Fibroblast of lung (primary cell): ENCODE results near the gene NUMBL. TPM values are rescaled to one million over a fixed set of nuclear protein-coding genes. Genes with fewer than 3 reads are reported as not detected.

Experiments
- DNase-seq, 2 donors: peaks; one replicate each; pipeline versions ENCODE4 v3.0.0 to v3.0.0-alpha.2; 2010; ENCODE audit warnings: low read depth in 2 of 2
- H2AFZ ChIP-seq: 2 replicates; pipeline ENCODE4 v1.5.1; 2012; ENCODE audit warnings: low read length, control low read depth, inconsistent platforms
- H3K27ac ChIP-seq: 2 replicates; pipeline ENCODE4 v1.5.1; 2011; ENCODE audit warnings: low read length, control low read depth; ENCODE audit not compliant: insufficient read depth
- H3K27me3 ChIP-seq: 2 replicates; pipeline ENCODE4 v1.5.1; 2011; ENCODE audit warnings: mild to moderate bottlenecking, low read length; ENCODE audit not compliant: control insufficient read depth, insufficient read depth
- H3K36me3 ChIP-seq: 2 replicates; pipeline ENCODE4 v1.5.1; 2011; ENCODE audit warnings: low read length; ENCODE audit not compliant: control insufficient read depth, insufficient read depth
- H3K4me1 ChIP-seq: 2 replicates; pipeline ENCODE4 v1.5.1; 2011; ENCODE audit warnings: low read length; ENCODE audit not compliant: control insufficient read depth, insufficient read depth; ENCODE audit errors: extremely low read depth
- H3K4me2 ChIP-seq: 2 replicates; pipeline ENCODE4 v1.5.1; 2011; ENCODE audit warnings: low read length, control low read depth; ENCODE audit not compliant: insufficient read depth; ENCODE audit errors: extremely low read depth
- H3K4me3 ChIP-seq, 4 experiments: fragments of 200-600 bp in 1 of 4; sonication (generic) in 1 of 4; replicated peaks in 1 of 4; 2 replicates each; pipeline ENCODE4 v1.5.1; 2011 to 2016; ENCODE audit warnings: low read length in 4 of 4, low read depth in 3 of 4, mild to moderate bottlenecking in 3 of 4, control low read depth in 2 of 4, inconsistent platforms in 1 of 4, mixed read lengths in 1 of 4; ENCODE audit not compliant: insufficient read depth in 1 of 4; ENCODE audit errors: control extremely low read depth in 1 of 4
- H3K79me2 ChIP-seq: 2 replicates; pipeline ENCODE4 v1.5.1; 2012; ENCODE audit warnings: mild to moderate bottlenecking, low read length, inconsistent platforms; ENCODE audit not compliant: control insufficient read depth, insufficient read depth
- H3K9ac ChIP-seq: 2 replicates; pipeline ENCODE4 v1.5.1; 2011; ENCODE audit warnings: mild to moderate bottlenecking, low read length, control low read depth; ENCODE audit not compliant: insufficient read depth
- H3K9me3 ChIP-seq: 2 replicates; pipeline ENCODE4 v1.5.1; 2012; ENCODE audit warnings: low read depth, low read length; ENCODE audit not compliant: control insufficient read depth, insufficient read depth
- H4K20me1 ChIP-seq: 2 replicates; pipeline ENCODE4 v1.5.1; 2011; ENCODE audit warnings: low read length; ENCODE audit not compliant: control insufficient read depth, insufficient read depth; ENCODE audit errors: extremely low read depth
- EZH2 ChIP-seq: IDR thresholded peaks from 2 replicates; pipeline ENCODE4 v1.5.1; 2012; ENCODE audit warnings: low read length, control low read depth, mild to moderate bottlenecking; ENCODE audit errors: missing control alignments
- polyA minus RNA-seq: library from RNA; depleted of rRNA, polyadenylated mRNA; stranded (reverse); fragments of >200 nt; gene quantifications from 2 replicates; pipeline ENCODE4 v1.2.3, GENCODE V29; 2011; ENCODE audit warnings: low replicate concordance
- polyA plus RNA-seq, 2 donors: library from polyadenylated mRNA; depleted of rRNA in 1 of 2; stranded (reverse) in 1 of 2; unstranded in 1 of 2; fragments of >200 nt; gene quantifications; 2 replicates each; pipeline ENCODE4 v1.2.1, GENCODE V29; 2011 to 2012; ENCODE audit warnings: missing spikeins in 1 of 2
- total RNA-seq: library from RNA; depleted of rRNA; stranded (reverse); fragments of >200 nt; gene quantifications from 2 replicates; pipeline ENCODE4 v1.2.1, GENCODE V29; 2014
- TF ChIP-seq, protein P1 (sequence below), 2 donors: IDR thresholded peaks in 1 of 2; conservative IDR thresholded peaks in 1 of 2; 1 replicate in 1 of 2; 2 replicates in 1 of 2; pipeline ENCODE4 v1.5.1; 2011 to 2012; ENCODE audit warnings: low read length in 2 of 2, control low read depth in 1 of 2, inconsistent platforms in 1 of 2, low read depth in 1 of 2, mild to moderate bottlenecking in 1 of 2

The NUMBL gene
- total RNA-seq = 30.6 and 33.4 TPM in 2 replicates
- polyA plus RNA-seq = 26.2 and 28.2 TPM in 2 replicates
- 39.8 TPM in 2 replicates for polyA plus RNA-seq (2012)
- 45.4 and 48.6 TPM in 2 replicates for polyA minus RNA-seq

GRCh38 chr19:40690050-40690692, at the start of gene NUMBL:
TSS of gene NUMBL (minus strand) at chr19:40690651. CDS start at chr19:40690483, 168 bp downstream.
- H3K36me3 ChIP-seq = peaks cover 19% of the 10 kb centered on the region

GRCh38 chr19:40739030-40739839, 48.8 kb upstream of the NUMBL start:
- no peak overlapping the region for H3K4me2 ChIP-seq
- no peaks in the 10 kb centered on the region for H3K27me3 ChIP-seq
- H3K27ac ChIP-seq = peak overlapping the region; percentile 53
- DNase-seq = no peak
- H3K36me3 ChIP-seq = peaks cover 18% of the 10 kb centered on the region
- no peak overlapping the region for H3K4me3 ChIP-seq
- H3K9me3 ChIP-seq = no peaks in the 10 kb centered on the region
- no peaks in the 10 kb centered on the region for H3K79me2 ChIP-seq
- TF ChIP-seq, protein P1, sequence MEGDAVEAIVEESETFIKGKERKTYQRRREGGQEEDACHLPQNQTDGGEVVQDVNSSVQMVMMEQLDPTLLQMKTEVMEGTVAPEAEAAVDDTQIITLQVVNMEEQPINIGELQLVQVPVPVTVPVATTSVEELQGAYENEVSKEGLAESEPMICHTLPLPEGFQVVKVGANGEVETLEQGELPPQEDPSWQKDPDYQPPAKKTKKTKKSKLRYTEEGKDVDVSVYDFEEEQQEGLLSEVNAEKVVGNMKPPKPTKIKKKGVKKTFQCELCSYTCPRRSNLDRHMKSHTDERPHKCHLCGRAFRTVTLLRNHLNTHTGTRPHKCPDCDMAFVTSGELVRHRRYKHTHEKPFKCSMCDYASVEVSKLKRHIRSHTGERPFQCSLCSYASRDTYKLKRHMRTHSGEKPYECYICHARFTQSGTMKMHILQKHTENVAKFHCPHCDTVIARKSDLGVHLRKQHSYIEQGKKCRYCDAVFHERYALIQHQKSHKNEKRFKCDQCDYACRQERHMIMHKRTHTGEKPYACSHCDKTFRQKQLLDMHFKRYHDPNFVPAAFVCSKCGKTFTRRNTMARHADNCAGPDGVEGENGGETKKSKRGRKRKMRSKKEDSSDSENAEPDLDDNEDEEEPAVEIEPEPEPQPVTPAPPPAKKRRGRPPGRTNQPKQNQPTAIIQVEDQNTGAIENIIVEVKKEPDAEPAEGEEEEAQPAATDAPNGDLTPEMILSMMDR (conservative IDR thresholded peaks at IDR 0.05 in 1 of 2, IDR thresholded peaks at IDR 0.05 in 1 of 2; ENCODE audit: low read depth in 1 of 2, low read length in 2 of 2) = no peak
- TF ChIP-seq EZH2 = no peak
- H4K20me1 ChIP-seq = no peaks in the 10 kb centered on the region
- no peaks in the 10 kb centered on the region for H3K4me1 ChIP-seq
- H3K9ac ChIP-seq = no peak overlapping the region
- no peak overlapping the region for H2AFZ ChIP-seq

More at GRCh38 chr19:40690050-40690692, at the start of gene NUMBL:
- TF ChIP-seq, protein P1 (conservative IDR thresholded peaks at IDR 0.05 in 1 of 2, IDR thresholded peaks at IDR 0.05 in 1 of 2; ENCODE audit: low read depth in 1 of 2, low read length in 2 of 2) = no peak
- Histone ChIP-seq H4K20me1 (peaks cover 4% of the 10 kb centered on the region), H2AFZ (peak within 1 kb of the TSS; percentile 65), H3K9ac (peak within 1 kb of the TSS; percentile 90), H3K27me3 (no peaks in the 10 kb centered on the region), H3K4me3 (peak within 1 kb of the TSS; percentile 52 to 98 (median 84)), H3K4me1 (peaks cover 24% of the 10 kb centered on the region), H3K79me2 (peaks cover 34% of the 10 kb centered on the region), H3K4me2 (peak within 1 kb of the TSS; percentile 98), H3K27ac (peak within 1 kb of the TSS; percentile 94), H3K9me3 (no peaks in the 10 kb centered on the region)
- DNase-seq = no peak

GRCh38 chr19:40737102-40737644, 46.7 kb upstream of the NUMBL start:
- Histone ChIP-seq H3K9ac (no peak overlapping the region), H3K9me3 (no peaks in the 10 kb centered on the region), H3K4me3 (no peak overlapping the region), H4K20me1 (no peaks in the 10 kb centered on the region), H3K36me3 (peaks cover 24% of the 10 kb centered on the region), H3K4me1 (no peaks in the 10 kb centered on the region), H3K79me2 (no peaks in the 10 kb centered on the region), H2AFZ (no peak overlapping the region), H3K27ac (no peak overlapping the region), H3K4me2 (no peak overlapping the region), H3K27me3 (no peaks in the 10 kb centered on the region)
- no peak for DNase-seq
- no peak for TF ChIP-seq EZH2
- TF ChIP-seq, protein P1 (conservative IDR thresholded peaks at IDR 0.05 in 1 of 2, IDR thresholded peaks at IDR 0.05 in 1 of 2; ENCODE audit: low read depth in 1 of 2, low read length in 2 of 2) = no peak
